HG03521 (cell line): ENCODE measurements around the gene R3HCC1L.
"Not testable (repeated sequence)": the region's sequence is repeated elsewhere in the genome, so short reads cannot be mapped to it uniquely, and the experiment has no call there.

Experiments used
- ATAC-seq: cut with Tn5 transposase; IDR thresholded peaks from one replicate; pipeline ENCODE4 v1.9.1; 2021; ENCODE audit warnings: mild to moderate bottlenecking, moderate library complexity; ENCODE audit not compliant: unreplicated experiment

Gene R3HCC1L

GRCh38 chr10:98226508-98227144 lies 92.2 kb downstream of the R3HCC1L start:
- ATAC-seq = no peak

DNA sequence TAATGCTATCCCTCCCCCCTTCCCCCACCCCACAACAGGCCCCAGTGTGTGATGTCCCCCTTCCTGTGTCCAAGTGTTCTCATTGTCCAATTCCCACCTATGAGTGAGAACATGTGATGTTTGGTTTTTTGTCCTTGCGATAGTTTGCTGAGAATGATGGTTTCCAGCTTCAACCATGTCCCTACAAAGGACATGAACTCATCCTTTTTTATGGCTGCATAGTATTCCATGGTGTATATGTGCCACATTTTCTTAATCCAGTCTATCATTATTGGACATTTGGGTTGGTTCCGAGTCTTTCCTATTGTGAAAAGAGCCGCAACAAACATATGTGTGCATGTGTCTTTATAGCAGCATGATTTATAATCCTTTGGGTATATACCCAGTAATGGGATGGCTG lies 93.3 kb downstream of the R3HCC1L start:
- not testable (repeated sequence) for ATAC-seq

DNA sequence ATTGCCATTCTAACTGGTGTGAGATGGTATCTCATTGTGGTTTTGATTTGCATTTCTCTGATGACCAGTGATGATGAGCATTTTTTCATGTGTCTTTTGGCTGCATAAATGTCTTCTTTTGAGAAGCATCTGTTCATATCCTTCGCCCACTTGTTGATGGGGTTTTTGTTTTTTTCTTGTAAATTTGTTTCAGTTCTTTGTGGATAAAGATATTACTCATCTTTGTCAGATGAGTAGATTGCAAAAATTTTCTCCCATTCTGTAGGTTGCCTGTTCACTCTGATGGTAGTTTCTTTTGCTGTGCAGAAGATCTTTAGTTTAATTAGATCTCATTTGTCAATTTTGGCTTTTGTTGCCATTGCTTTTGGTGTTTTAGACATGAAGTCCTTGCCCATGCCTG lies 93.8 kb downstream of the R3HCC1L start:
- ATAC-seq = not testable (repeated sequence)

GRCh38 chr10:98231417-98231816 lies 97.0 kb downstream of the R3HCC1L start:
- ATAC-seq = no peak

DNA sequence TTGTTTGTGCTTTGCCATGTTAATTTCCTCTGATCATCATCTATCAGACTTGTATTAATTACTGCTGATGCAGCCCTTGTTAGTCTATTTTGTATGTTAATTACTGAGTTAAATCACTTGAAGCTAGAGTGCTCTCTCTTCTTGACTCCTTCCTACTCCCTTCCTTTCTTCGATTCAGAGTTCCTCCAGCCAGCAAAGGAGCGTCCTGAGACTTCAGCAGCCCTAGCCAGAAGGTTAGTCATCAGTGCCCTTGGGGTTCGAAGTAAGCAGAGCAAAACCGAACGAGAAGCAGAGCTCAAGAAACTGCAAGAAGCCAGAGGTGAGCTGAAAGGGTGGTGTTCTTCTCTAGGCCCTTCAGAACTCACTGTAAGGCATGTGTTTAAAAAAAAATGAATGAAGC lies 101.4 kb downstream of the R3HCC1L start:
- no peak for ATAC-seq

DNA sequence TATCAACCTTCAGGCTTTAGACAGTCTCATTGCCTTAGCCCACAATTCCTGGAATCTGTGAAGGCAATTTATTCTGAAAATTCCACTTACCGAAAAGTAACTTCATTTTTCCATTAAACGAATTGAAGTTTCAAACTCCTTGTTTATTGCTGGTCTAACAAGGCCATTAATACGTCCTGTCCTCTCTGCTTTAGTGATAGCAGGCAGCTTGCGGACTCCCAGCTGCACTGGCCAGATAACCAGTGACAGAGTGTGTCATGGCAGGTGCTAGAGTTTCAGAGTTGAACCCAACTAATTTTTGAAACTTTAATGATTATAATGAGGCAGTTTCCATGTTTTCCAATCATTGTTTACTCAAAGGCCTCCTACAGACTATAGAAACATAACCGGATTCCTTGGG lies 102.4 kb downstream of the R3HCC1L start:
- ATAC-seq = no peak

DNA sequence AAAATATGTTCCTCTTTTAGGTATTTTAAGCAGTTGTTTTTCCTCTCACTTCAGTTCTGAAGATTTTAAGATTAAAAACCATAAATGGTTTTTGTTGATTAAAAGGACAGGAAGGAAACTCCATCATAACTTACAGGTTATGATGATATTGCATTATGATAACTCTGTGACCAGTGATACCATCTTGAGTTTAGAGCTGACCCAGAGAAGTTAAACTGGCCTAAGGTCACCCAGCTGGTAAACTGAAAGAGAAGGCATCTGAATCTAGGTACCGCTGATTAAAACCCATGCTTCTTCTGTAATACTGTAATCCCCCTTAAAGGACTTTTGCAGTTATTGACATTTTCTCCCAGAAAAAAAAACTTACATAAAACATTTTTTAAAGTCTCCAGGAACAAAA lies 103.9 kb downstream of the R3HCC1L start:
- no peak for ATAC-seq

- no peak for ATAC-seq
These were observed 106.1 kb downstream of the R3HCC1L start for GRCh38 chr10:98240524-98240923.

GRCh38 chr10:98242823-98243222 lies 108.4 kb downstream of the R3HCC1L start:
- ATAC-seq = no peak

- no peak for ATAC-seq
These were observed 109.7 kb downstream of the R3HCC1L start for GRCh38 chr10:98244141-98244540.

GRCh38 chr10:98244586-98244985 lies 110.1 kb downstream of the R3HCC1L start:
- ATAC-seq = no peak

DNA sequence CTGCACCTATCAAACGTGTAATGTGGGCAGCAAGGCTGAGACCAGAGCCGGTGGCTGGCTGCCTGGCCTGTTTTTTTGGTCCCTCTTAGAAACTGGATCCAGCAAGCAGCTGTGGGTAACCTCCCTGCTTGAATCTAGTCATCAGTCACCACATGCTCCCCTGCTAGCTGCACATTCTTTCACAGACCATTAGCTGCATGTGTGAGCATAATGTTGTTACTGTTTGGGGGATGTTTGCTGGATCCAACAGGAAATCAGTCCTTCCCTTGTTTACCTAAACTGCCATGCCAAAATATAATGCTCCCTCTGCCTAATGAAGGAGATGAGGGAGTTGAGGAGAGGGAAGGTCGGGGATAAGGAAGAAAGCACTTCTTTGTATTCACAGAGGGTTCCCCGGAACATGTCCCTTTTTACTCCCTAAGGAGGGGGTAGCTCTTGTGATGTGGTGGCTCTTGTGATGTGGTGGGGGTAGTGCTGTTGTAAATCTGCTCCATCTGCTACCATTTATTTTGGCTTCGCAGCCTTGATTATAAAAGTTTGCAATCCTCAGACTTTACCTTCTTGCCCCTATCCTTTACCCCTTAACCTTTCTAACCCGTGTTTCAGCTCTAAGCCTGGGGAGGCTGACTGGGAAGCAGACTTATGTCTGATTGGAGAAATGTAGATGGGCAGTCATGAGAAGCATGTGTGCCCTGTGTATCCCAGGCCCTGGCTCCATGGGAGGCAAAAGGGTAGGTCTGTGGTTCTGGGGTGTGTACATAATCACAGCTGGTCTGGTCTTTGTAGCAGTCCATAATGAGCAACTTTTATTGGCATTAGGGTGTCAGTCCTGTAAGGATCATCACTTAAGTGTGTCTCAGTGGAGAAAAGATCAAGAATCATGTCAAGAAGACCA lies 112.7 kb downstream of the R3HCC1L start:
- ATAC-seq = no peak

DNA sequence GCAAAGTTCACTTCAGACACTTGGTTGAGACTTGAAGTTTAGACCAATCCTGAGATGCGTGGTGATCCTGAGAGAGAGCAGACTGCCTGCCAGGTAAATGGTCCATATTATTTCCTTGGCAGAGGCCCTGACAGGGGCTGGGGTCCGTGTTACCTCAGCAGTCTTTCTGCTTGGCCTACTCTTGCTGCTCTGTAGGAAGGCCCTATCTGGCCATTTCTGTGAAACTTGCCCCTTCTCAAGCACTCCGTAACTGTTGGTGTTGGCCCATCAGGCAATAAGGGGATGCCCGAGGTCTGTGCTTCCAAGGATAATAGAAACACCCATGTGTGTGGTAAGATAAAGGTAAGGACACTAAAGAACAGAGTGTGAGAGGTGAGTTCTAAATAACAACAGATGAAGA lies 113.6 kb downstream of the R3HCC1L start:
- ATAC-seq = no peak

- ATAC-seq = no peak
These were observed 114.7 kb downstream of the R3HCC1L start for GRCh38 chr10:98249134-98249533.

GRCh38 chr10:98251399-98251798 lies 116.9 kb downstream of the R3HCC1L start:
- ATAC-seq = no peak

GRCh38 chr10:98252464-98252863 lies 118.0 kb downstream of the R3HCC1L start:
- ATAC-seq = no peak

DNA sequence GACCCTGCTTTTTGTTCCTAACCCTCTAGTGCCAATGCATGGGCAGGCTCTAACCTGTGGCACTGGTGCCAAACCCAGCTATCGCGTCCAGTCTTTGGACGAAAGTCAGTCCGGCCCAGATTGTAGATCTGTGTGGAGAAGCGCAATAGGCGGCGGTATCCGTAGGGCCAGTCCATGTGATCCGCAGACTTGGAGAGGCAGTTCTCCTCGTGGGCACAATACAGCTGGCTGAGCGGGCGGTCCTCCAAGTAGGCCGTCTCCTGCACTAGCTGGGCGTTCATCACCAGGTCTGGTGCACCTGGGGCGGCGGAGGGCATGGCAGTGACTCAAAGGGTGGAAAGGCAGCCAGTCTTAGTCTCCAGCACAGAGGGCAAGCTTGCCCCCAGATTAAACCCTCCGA lies 119.0 kb downstream of the R3HCC1L start:
- ATAC-seq = no peak

- no peak for ATAC-seq
These were observed 119.9 kb downstream of the R3HCC1L start for GRCh38 chr10:98254234-98254974.

- ATAC-seq = no peak
These were observed 120.9 kb downstream of the R3HCC1L start for GRCh38 chr10:98255146-98255877.

- ATAC-seq = no peak
These were observed 122.2 kb downstream of the R3HCC1L start for GRCh38 chr10:98256692-98257091.

- no peak for ATAC-seq
These were observed 122.7 kb downstream of the R3HCC1L start for GRCh38 chr10:98257198-98257597.
